GM18861 (cell line): ENCODE data around the gene CFAP46.
"Not testable (repeated sequence)": the region's sequence is repeated elsewhere in the genome, so short reads cannot be mapped to it uniquely, and the experiment has no call there.

ENCODE experiments used
- ATAC-seq: cut with Tn5 transposase; IDR thresholded peaks from one replicate; pipeline ENCODE4 v1.9.1; 2021; ENCODE audit not compliant: unreplicated experiment

The CFAP46 gene

DNA sequence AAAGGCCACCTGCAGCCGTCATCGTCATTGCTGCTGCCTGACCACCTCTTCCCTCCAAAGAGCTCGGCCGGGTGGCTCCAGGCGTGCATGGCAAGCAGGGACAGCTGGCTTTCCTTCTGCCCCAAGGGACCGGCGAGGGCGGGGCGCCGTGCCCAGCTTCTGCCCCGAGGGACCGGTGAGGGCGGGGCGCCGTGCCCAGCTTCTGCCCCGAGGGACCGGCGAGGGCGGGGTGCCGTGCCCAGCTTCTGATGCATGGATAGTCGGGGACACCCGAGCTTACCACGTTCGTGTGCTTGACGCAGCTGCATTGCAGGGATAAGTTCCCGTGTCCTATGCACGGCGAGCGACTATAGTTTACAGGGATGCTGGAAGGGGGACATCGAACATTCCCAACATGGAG lies 27.0 kb downstream of the CFAP46 start:
- ATAC-seq, result no peak

DNA sequence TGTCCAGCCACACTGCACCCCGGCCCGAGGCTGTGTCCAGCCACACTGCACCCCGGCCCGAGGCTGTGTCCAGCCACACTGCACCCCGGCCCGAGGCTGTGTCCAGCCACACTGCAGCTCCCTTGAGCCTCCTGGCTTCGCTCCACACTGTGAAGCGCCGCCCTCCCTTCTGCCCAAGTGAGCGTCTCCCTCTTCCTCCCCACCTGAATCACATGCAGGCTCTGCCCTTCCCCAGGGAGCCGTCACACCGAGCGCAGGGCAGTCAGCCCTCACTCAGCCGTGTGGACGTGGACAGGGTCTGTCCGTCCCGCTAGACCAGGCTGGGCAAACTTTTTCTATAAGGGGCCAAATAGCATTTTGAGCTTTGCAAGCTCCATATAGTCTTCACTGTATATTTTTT lies 27.6 kb downstream of the CFAP46 start:
- no peak for ATAC-seq

DNA sequence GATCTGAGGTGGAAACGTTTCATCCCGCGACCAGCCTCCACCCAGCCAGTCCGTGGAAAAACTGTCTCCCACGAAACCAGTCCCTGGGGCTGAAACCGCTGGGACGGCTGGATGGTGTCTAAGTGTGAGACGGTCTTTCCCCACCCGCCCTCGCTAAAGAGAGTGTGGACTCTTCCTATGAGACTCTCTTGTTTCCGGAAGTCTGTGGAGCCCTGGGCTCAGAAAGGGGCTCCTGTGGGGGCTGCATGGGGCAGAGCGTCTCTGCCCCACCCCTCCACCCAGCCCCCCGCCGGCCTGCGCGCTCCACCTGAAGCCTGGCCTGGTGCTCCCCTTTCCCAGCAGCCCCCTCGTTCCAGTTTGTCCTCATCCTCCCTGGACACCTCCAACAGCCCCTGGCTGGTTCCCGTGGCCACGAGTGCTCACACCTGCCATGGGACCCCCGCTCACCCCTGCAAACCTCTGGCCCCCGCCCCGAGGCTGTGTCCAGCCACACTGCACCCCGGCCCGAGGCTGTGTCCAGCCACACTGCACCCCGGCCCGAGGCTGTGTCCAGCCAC lies 28.7 kb downstream of the CFAP46 start:
- no peak for ATAC-seq

DNA sequence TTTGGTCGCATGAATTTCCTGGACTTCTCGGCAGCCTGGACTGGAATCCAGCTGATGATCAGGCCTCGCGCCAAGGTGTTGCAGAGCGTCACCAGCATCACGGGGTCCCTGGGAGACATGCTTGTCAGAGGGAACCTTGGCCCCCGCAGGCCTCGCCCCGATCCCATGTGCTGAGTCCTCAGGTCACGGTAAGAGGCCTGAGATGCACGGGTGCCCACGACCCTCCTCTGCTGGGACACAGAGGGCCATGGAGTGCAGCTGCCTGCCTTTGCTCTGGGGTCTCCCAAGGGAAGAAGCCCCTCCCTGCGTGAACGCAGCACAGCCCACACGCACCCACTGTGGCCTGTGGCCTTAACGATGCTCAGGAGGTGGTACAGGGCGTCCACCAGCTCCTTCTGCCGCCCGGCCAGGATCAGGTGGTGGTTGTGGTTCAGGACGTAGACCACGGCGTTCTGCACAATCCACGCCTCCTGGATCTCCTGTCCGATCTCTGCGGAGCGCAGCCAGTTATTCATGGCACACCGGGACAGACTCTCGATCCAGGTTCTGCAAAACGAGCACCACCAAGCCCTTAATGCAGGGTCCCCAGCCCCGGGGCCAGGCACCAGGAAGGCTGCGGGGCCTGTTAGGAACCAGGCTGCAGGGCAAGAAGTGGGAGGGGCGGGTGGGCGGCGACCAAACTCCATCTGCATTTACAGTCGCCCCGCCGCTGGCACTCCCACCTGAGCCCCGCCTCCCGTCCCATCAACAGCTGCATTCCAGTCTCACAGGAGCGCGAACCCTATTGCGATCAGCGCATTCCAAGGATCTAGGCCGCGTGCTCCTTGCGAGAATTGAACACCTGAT lies 29.4 kb downstream of the CFAP46 start:
- ATAC-seq, result no peak

DNA sequence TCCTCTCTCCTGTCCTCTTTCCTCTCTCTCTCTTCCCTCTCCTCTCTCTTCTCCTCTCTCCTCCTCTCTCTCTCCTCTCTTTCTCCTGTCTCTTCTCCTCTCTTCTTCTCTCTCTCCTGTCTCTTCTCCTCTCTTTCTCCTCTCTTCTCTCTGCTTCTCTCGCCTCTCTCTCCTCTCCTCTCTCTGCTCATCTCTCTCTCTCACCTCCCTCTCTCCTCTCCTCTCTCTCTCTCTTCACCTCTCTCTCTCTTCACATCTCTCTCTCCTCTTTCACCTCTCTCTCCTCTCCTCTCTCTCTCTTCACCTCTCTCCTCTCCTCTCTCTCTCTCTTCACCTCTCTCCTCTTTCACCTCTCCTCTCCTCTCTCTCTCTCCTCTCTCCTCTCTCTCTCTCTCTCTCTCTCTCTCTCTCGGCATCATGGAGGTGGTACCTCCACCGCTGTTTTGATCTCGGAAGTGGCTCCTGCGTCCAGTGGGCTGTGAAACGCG lies 30.1 kb downstream of the CFAP46 start:
- ATAC-seq, result no peak

DNA sequence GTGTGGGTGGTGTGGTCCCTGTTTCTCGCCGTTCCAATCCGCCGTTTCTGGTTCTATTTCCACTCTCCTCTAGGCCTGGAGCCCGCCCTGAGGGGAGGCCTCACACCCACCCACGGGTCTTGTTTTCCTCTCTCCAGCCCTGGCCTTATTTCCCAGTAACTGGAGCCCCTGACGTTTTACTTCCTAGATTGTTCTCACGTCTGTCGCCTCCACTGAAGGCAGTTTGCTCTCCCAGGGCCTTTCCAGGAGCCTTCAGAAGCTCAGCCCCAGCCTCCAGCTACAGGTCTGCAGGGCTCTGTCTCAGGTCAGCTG lies 30.6 kb downstream of the CFAP46 start:
- no peak for ATAC-seq

DNA sequence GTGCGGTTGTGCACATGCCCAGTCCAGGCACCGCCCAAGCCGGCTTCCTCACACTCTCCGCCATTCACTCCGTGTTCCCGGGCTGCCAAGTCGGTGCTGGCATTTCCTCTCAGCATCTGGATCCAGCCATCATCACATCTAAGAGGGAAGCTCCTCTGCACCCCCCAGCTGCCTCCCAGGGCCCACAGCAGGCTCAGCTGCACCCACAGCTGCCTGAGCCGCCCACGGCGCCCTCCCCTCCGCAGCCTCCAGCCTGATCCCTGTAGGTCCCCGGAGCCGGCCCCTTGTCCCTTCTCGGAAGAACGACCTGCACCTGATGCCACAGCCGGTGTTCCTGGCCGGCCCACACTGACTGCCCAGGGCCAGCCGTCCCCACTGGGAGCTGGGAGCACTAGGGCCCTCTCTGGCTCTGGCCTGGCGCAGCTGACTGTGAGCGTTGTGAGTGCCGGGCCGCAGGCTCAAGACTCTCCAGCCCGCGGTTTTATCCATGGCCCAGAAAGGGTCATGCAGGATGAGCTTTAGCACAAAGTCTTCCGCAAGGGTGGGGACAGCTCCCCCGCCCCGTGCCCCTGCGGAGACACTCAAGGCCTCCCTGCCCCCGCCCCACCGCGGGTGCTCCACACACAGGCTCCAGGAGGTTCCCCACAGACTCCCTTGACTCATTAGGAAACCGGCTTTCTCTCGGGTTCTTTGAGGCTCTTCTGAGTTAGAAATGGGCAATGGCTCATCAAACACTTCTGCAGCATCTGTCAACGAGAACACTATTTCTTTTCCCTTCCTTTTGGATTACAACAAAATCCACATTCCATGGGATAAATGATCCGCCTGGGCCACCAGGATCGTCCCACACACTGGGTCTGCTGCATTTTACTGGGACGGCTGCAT lies 31.2 kb downstream of the CFAP46 start:
- no peak for ATAC-seq

DNA sequence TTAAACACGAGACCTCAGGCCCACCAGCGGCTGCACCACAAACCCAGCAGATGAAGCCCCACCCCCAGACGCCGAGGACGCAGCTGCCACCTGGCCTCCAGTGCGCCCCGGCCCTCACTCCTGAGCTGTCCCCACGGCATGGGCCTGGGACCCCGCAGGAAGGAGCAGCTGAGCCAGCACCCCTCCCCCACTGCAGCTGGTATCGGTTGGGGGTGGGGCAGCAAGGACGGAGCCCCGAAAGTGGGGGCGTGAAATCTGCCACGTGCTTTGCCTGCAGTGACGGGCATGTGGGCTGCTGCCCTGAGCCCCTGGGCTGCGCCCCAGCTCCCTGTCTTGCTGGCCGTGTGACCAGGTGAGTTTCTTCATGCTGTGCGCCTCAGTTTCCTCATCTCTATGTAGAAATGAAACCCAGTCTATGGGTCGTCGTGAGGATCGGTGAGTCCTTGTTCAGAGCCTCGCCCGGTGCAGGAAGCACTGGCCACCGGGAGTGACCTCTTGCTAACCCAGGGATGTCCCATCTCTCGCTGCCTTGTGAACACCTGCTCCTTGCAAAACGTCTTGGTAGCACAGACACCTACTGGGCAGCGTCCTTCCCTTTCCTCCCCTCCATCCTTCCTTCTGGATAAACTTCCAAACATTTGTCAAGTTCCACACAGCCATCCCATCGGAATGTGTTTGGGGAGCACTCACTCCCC lies 32.0 kb downstream of the CFAP46 start:
- no peak for ATAC-seq

DNA sequence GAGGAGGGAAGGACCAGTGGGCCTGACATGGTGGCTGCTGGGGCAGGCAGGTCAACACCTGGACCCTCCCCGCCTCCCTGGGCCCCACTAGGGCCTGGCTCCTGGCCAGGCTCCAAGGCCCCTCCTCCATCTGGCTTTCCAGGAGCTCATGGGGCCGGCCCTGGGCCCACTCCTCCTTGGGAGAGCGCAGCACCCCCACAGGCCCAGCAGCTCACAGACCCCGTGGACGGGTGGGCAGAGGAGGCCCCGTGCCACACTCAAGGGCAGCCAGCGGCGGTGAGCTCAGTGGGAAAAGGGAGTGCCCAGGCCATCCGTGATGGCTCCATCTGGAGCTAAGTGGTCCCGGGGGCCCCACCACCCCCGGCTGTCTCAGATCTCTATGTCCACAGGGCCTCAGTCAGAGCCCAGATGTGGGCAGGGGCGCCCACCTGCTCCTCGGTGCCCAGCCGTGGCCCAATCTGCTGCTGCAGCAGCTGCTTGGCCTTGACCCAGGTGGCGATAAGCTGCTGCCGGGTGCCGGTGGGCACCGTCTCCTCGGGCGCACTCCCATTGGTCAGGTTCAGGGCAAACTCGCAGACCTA lies 32.8 kb downstream of the CFAP46 start:
- ATAC-seq, result no peak

DNA sequence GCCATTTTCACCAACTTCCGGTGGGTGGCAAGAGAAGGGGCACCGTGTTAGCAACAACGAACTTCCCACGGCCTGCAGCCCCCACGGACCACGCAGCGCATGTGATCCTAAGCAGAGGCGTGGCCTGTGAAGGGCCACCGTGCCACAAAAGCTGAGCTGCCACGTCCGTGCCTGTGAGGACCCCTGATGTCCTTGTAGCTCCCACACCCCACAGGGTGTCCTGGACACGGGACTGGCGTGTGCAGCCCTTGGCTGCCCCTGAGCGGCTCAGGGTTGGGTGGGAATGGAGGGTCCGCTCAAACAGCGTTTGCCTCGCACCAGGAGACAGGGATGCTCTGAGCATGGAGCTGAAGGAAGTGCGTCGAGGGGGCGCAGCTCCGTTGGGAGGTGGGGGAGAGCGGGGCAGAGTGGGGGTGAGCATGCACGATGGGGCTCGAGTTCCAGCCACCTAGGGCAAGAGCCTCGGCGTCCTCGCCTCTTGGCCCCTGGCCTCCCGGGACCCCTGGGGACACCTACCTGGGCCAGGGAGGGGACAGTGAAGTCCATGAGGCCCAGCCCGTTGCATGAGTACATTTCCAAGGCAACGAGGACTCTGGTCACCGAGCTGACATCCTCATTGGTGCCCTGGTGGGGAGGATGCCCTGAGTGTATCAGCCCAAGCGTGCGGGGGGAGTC lies 33.6 kb downstream of the CFAP46 start:
- ATAC-seq, result no peak

DNA sequence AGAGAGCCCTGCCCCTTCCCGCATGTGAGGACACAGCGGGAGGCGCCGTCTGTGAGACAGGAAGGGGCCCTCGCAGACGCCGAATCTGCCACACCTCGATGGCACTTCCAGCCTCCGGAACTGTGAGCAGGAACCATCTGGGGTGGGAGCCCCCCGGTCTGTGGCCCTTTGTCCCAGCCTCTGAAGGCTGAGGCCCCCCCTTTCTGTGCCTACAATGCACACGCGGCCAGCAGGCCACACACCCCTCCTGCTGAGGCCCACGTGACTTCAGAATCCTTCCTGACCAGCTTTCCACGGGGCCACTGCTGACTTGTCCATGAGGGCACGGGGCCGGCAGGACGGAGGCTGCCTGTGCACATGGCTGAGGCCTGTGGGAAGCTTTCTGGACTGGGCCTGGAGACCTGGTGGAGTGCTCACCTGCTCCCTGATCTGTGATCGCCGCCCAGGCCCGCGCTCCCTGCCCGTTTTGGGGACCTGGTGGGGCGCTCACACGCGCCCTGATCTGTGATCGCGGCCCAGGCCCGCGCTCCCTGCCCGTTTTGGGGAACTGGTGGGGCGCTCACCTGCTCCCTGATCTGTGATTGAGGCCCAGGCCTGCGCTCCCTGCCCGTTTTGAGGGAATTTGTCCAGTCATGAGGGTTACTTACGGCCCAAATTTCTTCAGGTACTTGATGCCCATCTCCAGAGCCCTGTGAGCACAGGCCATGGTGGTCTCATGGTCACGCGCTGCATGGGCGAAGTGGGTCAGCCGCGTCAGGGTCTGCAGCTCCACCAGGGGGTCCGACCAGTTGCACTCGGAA lies 34.3 kb downstream of the CFAP46 start:
- no peak for ATAC-seq

DNA sequence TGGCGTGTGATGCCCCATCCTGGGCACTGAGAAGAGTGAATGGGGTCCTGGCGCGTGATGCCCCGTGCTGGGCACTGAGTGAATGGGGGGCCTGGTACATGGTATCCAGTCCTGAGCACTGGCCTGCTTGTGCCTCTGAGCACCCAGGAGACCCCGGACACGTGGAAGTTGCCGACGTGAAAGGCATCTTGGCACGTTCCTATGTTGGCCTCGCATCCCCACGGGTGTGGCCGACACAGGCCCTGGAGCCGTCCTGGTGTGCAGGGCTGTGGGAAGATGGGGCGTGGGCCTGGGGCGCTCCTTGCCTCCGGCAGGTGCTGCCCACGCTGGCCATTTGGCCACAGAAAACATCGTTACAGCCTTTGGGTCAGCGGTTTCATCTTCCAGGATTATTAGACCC lies 35.5 kb downstream of the CFAP46 start:
- no peak for ATAC-seq

DNA sequence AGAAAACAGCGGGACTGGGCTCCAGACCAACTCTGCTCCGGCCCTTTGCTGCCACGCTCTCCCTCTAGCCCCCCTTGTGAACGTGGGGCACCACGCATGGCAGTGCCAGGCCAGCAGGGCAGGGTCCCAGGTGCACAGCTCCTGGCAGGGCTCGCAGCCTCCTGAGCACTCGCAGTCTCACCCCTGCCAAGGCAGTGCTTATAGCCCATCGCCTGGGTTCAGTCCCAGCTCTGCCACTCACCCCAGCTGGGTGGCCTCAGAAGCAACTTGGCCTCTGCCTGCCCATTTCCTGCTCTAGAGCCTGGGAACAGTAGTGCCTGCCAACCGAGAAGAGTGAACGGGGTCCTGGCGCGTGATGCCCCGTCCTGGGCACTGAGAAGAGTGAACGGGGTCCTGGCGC lies 36.3 kb downstream of the CFAP46 start:
- no peak for ATAC-seq

DNA sequence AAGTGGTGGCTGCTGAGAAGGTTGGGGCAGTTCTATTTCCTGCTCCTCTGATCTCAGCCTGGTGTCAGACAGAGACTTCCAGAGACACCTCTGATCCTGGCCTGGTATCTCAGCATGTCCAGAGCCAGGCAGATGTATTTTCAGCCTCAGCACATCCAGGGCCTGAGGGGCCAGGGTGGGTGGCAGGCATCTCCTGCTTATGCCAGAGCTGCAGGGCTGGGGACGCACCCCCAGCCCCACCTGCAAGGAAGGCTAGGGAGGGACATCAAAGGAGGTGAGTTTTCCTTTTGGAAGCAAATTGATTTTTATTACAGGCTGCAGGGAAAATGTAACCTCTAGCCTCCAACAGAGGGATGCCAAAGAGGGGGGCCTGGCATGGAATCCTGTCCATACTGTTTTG lies 36.7 kb downstream of the CFAP46 start:
- ATAC-seq, result no peak

DNA sequence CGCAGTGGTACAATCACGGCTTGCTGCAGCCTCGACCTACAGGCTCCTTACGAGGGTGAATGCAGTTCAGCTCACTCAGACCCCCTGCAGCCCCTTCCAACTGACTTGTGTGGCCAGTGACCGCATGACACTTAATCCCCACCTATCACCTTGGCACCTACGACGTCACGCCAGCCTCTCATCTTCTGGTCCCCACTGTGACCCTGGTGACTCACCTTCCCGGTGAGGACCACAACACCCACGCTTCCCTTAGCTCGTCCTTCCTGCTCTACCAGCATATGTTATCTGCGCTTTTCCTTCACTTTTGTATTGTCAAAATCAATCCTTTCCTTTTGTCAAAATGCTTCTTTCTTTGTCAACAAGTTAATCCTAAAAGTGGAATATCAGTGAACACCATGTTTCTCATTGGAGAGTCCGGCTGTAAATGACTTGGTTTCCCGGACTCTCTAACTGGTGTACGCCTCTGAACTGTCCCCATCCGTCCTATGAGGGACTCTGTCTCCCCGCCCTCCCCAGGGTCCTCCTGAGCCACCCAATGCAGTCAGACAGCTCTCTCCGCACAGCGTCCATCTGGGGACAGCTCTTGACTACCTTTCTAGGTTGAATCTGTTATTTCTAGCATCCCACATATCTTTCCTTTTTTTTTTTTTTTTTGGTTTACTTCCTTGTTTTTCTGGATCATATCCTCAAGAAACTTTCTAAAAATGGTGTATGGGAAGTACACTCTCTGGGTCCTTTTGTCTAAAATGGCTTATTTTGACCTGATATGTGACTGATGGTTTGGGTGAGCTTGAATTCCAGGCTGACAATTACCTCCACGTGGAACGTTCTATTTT lies 37.3 kb downstream of the CFAP46 start:
- no peak for ATAC-seq

DNA sequence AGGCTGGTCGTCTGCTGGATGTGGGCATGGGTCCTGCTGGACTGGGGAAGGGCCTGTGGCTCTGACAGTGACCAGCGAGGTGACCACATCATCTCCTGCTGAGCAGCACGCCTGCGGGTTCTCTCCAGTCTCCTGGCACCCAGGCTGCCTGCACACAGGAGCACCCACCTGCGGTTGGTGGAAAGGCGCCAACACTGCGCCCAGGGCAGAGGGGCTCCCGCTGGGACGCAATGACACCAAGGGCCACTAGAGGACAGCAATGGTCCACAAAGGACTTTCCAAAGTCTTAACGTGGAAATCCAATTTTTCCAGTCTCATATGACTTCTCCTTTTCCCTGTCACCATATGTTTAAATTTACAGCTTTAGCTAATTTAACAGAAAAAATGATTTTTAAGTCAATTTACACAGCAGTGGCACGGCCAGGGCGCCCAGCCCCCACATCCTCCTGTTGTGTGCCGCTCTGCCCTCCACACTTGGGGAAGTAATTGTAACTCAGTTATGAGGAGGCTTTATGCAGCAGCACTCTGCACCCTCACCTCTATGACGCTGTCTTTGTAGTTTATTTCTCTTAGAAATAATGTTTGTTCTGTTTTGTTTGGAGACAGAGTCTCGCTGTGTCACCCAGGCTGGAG lies 38.1 kb downstream of the CFAP46 start:
- ATAC-seq, result no peak

DNA sequence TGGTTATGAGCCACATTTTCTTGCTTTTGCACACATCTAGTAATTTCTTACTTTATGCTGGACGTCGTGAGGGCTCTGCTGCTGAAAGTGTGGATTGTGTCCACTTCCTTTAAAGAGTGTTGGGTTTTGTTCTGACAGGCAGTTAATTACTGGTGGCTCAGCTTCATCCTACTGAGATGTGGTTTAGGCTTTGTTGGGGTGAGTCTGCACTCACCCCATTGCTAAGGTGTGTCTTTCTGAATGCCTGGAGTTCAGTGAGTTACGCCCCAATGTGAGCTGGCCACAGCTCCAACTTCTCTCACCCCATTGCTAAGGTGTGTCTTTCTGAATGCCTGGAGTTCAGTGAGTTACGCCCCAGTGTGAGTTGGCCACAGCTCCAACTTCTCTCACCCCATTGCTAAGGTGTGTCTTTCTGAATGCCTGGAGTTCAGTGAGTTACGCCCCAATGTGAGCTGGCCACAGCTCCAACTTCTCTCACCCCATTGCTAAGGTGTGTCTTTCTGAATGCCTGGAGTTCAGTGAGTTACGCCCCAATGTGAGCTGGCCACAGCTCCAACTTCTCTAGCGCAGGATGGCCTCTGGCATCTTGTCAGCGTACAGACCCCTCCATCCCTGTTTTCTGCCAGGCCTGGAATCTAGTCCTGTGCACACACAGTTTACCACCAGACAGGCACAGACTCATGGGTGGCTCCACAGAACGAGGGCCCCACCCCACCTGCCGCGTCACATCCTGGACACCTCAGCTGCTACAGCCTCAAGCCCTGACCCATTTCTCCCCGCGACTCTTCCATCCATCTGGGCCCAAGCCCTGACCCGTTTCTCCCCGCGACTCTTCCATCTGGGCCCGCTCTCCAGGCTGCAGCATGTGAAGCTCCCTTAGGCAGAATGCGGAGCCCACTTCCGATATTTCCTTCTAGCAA lies 39.5 kb downstream of the CFAP46 start:
- not testable (repeated sequence) for ATAC-seq
